HG03060 (cell line): Measurements from ENCODE around the gene ZNF318.

ENCODE experiments used
- ATAC-seq: cut with Tn5 transposase; IDR thresholded peaks from one replicate; pipeline ENCODE4 v1.9.1; 2021; ENCODE audit warnings: low read depth, moderate number of reproducible peaks; ENCODE audit not compliant: unreplicated experiment

Gene ZNF318

DNA sequence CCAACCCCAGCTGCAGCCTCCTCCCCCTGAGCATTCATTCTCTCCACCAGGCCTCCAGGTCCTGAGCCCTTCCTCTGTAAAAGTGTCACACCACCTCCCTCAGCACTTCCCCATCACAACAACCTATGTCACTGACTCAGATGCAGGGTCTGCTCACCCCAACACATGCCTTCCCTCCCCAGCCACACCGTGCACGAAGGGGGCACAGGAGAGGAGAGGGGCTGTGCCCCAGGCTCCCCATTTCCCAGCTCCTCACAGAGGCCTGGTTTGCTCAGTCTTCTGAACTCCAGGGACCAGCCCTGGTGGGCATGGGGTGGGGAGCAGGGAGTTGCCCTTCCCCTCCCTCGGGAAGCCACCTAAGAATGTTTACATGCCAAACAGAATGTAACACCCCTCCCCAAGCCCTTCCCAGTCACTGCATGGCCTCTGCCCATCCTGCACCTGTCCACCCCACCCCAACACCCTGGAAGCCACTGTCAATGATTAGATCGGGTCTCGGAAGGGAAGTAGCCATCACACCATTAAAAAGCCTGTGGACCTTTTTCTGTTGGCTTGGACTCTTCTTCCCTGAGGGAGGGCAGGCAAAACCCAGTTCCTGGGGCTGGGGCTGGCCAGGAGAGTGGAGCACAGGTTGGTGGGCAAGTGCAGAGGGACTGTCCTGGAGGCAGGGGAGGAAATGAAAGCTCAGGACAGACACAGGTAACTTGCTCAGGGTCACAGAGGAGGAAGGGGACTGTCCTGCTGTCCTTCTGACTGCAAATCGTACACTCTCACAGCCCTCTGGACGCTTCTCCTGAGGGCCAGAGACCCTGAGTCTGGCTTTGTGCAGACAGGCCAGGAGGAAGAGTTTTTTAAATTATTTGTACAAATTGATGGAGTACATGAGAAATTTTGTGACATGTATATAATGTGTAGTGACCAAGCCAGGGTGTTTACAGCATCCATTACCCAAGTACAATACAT lies 81.4 kb downstream of the ZNF318 start:
- ATAC-seq, result no peak

DNA sequence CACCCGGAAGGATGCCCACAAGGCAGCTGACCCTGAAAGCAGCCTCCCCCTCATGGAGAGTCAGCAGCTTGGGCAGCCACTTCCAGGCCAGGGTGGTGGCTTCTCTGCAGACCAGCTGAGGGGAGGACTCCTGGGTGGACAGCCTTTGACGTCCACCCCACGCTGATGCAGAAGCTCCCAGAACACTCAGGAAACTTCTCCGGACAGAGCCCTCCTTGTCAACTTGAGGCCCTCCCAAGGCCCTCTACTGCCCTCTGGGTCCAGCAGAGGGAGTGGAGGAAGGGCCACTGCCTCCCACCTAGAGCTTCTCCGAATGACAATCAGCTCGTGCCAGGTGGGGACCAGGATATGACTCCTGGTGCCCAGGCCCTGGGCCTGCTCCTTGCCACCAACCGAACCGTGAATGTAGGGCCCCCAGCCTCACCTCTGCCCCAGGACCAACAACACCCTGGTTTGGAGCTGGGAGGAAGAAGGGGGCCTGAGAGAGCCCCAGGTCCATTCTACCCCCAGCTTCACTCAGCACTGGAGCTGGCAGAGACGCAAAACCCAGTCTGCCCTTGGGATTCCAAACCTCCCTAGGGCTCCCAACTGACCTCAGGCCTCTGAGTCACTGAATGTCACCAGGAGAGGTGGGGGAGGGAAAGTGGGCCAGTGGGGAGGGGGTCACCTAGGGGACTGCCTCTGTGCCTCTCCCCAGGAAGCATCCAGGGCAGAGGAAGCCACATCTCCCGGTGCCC lies 82.3 kb downstream of the ZNF318 start:
- ATAC-seq, result no peak

DNA sequence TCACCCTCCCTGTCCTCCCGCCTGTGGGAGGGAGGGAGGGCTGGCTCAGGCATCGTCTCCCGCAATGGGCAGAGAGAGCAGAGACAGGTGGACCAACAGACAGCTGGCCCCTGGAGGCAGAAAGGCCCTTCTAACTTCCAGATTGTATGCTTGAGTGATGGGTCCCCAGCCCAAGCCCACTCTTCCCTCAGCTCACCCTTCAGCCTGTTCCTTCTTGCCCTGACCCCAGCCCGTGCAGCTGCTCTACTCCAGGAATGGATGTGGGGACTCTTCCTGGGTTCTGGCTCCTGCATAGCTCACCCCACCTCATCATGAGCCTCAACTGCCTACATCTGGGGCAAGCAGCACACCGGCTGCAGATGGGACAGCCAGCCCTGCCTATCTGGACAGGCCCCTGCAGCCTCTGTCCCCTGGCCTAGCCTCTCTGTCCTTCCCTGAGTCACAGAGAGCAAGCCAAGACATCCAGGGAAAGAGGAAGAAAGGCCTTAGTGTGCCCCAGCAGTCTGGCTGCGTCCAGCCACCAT lies 82.9 kb downstream of the ZNF318 start:
- ATAC-seq, result no peak
